Measurements from ENCODE around the gene DNAH11.

DNA sequence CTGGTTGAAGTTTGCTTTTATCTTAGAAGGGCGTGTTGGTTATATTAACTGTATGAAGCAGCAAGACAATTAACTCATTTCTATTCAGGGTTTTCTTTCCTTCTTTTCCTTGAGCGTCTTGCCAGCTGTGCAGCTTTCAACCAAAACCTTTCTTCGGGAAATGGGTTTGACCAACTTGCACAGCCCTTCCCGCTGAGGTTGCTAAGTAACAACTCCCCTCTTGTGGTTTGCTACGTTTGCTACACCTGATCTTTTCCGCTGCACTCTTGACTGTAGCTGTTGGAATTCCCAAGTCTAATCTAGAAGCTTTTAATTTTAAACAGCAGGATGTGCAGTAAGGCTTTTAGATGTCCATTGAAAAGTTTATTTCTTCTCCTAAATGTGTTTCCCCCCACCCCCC lies 286.0 kb downstream of the DNAH11 start:
- no peak for TF ChIP-seq EZH2 (IDR thresholded peaks at IDR 0.05)
- TF ChIP-seq, protein P1, sequence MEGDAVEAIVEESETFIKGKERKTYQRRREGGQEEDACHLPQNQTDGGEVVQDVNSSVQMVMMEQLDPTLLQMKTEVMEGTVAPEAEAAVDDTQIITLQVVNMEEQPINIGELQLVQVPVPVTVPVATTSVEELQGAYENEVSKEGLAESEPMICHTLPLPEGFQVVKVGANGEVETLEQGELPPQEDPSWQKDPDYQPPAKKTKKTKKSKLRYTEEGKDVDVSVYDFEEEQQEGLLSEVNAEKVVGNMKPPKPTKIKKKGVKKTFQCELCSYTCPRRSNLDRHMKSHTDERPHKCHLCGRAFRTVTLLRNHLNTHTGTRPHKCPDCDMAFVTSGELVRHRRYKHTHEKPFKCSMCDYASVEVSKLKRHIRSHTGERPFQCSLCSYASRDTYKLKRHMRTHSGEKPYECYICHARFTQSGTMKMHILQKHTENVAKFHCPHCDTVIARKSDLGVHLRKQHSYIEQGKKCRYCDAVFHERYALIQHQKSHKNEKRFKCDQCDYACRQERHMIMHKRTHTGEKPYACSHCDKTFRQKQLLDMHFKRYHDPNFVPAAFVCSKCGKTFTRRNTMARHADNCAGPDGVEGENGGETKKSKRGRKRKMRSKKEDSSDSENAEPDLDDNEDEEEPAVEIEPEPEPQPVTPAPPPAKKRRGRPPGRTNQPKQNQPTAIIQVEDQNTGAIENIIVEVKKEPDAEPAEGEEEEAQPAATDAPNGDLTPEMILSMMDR (IDR thresholded peaks at IDR 0.05), result peak; percentile 37
- no peak for TF ChIP-seq EZH2phosphoT487 (IDR thresholded peaks at IDR 0.05)

Measured in neural progenitor cell (in vitro differentiated cells).